CMK (cell line): Measurements from ENCODE around the gene NUS1.
"Not testable (repeated sequence)": the region's sequence is repeated elsewhere in the genome, so short reads cannot be mapped to it uniquely, and the experiment has no call there.

Experiments used
- DNase-seq: peaks from one replicate; pipeline ENCODE4 v3.0.0-alpha.2; 2010; ENCODE audit warnings: low read depth

NUS1 gene

DNA sequence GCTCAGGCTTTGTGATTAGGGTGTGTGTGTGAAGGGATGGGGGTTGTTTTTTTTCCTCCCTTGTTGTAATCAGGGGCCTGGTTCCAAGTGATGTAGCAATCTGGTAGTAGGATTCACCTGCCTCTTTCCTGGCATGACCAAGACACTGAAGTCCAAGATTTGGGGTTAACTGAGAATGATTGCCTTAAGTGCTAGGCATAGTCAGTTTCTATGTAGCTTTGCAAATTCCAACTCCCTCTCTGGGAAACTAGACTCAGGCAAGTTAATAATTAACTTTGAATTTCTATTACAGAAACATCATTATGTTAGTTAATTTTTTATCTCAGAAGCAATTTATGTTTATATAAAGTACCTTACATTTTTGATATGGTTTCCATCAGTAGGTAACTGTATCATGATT lies 43.6 kb downstream of the NUS1 start:
- no peak for DNase-seq

DNA sequence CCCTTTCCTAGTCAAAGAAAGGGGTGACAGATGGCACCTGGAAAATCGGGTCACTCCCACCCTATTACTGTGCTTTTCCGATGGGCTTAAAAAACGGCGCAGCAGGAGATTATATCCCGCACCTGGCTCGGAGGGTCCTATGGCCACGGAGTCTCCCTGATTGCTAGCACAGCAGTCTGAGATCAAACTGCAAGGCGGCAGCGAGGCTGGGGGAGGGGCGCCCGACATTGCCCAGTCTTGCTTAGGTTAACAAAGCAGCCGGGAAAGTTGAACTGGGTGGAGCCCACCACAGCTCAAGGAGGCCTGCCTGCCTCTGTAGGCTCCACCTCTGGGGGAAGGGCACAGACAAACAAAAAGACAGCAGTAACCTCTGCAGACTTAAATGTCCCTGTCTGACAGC lies 46.3 kb downstream of the NUS1 start:
- not testable (repeated sequence) for DNase-seq

DNA sequence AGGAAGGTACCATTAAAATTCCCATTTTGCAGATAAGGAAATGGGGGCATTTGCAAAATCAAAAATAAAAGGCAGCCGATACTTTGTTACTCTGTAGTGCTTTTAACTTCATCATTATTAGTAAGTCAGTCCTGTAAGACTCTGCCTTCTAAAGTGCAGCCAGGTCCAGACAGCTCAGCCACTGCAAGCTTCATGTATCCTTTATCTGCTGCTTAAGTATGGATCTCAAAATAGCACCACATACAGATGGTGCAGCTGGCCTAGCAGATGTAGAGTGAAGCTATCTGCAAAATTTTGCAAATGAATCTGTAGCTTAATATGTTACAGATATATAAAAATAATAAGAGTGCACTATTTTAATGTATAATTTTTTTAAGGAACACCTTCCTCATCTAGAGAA lies 53.4 kb downstream of the NUS1 start:
- no peak for DNase-seq

DNA sequence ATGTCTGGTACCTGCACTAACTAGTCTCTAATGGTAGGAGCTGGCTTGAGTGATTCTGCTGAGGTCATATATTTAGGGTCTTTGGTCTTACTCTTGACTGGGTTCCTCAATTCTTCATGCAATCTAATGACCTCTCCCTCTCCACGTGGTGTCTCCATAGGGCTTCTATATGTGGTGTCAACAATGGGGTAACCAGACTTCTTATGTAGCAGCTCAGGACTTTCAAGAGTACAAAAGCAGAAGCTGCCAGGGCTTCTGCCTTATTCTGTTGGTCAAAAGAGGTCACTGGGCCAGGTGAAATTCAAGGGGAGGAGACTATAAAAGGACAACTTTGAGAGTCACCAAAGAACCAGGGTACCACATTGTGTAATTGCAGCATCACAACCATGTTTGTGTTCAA lies 54.3 kb downstream of the NUS1 start:
- no peak for DNase-seq

DNA sequence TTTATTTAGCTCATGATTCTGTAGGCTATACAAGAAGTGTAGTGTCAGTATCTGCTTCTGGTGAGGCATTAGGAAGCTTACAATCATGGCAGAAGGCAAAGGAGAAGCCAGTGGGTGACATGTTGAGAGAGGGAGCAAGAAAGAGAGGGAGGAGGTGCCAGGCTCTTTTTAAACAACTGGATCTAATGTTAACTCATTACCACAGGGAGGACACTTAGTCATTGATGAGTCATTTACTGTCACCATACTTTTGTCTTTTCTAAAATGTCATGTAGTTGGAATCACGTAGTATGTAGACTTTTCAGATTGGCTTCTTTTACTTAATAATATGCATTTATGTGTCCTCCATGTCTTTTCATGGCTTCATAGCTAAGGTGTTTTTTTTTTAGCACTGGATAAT lies 58.1 kb downstream of the NUS1 start:
- no peak for DNase-seq

DNA sequence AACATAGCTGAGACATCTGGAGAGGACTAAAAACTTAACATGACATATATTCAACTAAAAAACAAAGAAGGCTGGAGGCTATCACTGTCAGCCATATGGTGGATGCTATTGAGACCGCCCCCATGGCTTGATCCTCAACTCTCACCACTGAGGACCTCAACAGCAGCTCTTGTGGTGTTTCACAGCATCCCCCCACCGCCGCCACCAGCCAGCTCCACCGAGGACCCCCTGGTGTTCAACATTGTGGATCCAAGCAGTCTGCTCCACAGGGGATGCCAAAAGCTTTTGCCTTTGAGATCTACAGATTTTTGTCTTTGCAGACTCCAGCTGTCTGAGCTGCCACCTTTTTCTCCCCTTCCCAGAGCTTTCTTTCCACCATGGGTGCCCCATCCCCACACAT lies 64.6 kb downstream of the NUS1 start:
- DNase-seq: no peak

DNA sequence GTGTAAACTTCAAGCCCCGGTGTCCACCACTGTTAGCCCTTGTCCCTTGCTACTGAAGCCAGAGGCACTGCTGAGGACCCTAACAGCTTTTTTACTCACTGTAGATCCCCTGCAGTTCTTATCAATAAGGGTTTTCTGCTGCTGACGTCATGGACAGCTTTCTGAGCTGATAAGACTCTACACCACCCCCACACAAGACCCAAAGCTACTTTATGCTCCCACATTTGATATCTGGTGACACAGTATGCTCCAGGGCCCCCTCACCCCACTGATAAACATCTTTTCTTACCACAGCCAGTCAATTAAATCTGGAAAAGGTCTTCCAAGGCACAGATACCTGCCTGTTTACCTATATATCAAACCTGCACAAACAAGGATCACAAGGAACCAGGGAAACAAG lies 65.3 kb downstream of the NUS1 start:
- peak; percentile 87 for DNase-seq

DNA sequence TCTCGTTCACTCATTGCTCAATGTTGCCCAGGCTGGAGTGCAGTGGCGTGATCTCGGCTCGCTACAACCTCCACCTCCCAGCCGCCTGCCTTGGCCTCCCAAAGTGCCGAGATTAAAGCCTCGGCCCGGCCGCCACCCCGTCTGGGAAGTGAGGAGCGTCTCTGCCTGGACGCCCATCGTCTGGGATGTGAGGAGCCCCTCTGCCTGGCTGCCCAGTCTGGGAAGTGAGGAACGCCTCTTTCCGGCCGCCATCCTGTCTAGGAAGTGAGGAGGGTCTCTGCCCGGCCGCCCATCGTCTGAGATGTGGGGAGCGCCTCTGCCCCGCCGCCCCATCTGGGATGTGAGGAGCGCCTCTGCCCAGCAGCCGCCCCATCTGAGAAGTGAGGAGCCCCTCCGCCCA lies 75.4 kb downstream of the NUS1 start:
- not testable (repeated sequence) for DNase-seq
